ENCODE data around the gene SLC16A3. TPM values are rescaled to one million over a fixed set of nuclear protein-coding genes. Genes with fewer than 3 reads are reported as not detected.

The SLC16A3 gene
- total RNA-seq, 2 experiments from 2014 or later, result 93.4 to 99.0 TPM

DNA sequence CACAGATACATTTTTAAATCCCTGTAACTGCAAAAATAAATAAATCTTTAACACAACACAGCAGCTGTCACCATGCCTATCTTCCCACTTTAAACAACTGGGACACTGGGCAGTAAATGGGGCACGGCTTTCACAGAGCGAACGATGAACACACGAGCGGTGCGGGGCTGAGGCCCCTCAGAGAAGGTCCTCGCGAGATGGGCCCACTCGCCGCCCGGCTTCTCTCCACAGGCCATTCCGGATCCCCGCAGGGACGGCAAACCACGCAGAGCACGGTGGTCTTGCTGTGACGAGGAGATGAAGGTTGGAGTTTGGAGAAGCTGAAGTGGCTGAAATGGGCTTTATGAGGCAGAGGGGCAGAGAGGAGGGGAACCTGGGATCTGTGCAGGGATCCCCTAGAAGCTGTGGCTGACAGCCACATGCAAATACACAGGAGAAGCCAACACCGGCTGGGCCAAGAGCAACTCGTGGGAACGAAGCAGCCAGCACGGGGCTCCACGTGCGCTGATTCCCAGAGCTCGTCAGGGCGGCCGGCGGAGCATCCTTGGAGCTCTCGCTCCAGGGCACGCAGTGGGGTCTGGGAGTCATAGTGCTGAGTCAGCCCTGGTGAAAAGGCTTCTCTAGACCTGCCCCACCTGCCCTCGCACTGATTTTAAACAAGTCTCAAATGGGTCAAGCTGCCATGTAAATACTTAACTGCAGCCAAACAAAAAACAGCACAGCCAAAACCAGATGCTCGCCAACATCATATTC, 47.9 kb upstream of the SLC16A3 start:
- H3K27ac Mint-ChIP-seq, result no peak overlapping the region
- H3K4me1 Mint-ChIP-seq (ENCODE audit: low read depth), result no peaks in the 10 kb centered on the region
- Histone ChIP-seq H3K27ac (ENCODE audit: low read depth in 1 of 2, low read length in 2 of 2) (no peak overlapping the region), H3K9me3 (ENCODE audit: control insufficient read depth in 1 of 2, insufficient read depth in 1 of 2, low read length in 2 of 2) (no peaks in the 10 kb centered on the region), H3K4me1 (ENCODE audit: insufficient read depth, low read length) (no peaks in the 10 kb centered on the region), H3K4me3 (ENCODE audit: low read length) (no peak overlapping the region), H3K27me3 (ENCODE audit: control insufficient read depth in 1 of 2, insufficient read depth in 2 of 2, low read length in 2 of 2) (no peaks in the 10 kb centered on the region), H3K36me3 (ENCODE audit: insufficient read depth, low read length) (peaks cover 39% of the 10 kb centered on the region)
- no peak for DNase-seq
- TF ChIP-seq, protein P1, sequence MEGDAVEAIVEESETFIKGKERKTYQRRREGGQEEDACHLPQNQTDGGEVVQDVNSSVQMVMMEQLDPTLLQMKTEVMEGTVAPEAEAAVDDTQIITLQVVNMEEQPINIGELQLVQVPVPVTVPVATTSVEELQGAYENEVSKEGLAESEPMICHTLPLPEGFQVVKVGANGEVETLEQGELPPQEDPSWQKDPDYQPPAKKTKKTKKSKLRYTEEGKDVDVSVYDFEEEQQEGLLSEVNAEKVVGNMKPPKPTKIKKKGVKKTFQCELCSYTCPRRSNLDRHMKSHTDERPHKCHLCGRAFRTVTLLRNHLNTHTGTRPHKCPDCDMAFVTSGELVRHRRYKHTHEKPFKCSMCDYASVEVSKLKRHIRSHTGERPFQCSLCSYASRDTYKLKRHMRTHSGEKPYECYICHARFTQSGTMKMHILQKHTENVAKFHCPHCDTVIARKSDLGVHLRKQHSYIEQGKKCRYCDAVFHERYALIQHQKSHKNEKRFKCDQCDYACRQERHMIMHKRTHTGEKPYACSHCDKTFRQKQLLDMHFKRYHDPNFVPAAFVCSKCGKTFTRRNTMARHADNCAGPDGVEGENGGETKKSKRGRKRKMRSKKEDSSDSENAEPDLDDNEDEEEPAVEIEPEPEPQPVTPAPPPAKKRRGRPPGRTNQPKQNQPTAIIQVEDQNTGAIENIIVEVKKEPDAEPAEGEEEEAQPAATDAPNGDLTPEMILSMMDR (IDR thresholded peaks at IDR 0.05), result no peak
- no peak overlapping the region for H3K4me3 Mint-ChIP-seq
- H3K9me3 Mint-ChIP-seq, result no peaks in the 10 kb centered on the region
- ChIA-PET CTCF (interaction anchor here (0.5 to 1.1 kb wide), 2 partner anchors 55 to 216 kb away, joined by 3 to 4 read pairs; no protein-coding TSS in a partner anchor), POLR2A (no interaction called here)
- H3K36me3 Mint-ChIP-seq (ENCODE audit: low read depth), result peaks cover 40% of the 10 kb centered on the region
- intact Hi-C loops (cut with DNase I, micrococcal nuclease), result no loop called here
- H3K27me3 Mint-ChIP-seq, result no peaks in the 10 kb centered on the region
- ATAC-seq (ENCODE audit: poor library complexity), result no peak

- no peaks in the 10 kb centered on the region for H3K9me3 Mint-ChIP-seq
- H3K9me3 ChIP-seq (ENCODE audit: control insufficient read depth in 1 of 2, insufficient read depth in 1 of 2, low read length in 2 of 2), result no peaks in the 10 kb centered on the region
- DNase-seq (no peak), ATAC-seq (ENCODE audit: poor library complexity) (no peak)
- no peaks in the 10 kb centered on the region for H3K27me3 Mint-ChIP-seq
- H3K36me3 Mint-ChIP-seq (ENCODE audit: low read depth), result peaks cover 34% of the 10 kb centered on the region
- H3K4me1 ChIP-seq (ENCODE audit: insufficient read depth, low read length), result no peaks in the 10 kb centered on the region
- no peaks in the 10 kb centered on the region for H3K27me3 ChIP-seq (ENCODE audit: control insufficient read depth in 1 of 2, insufficient read depth in 2 of 2, low read length in 2 of 2)
- no peak overlapping the region for H3K4me3 Mint-ChIP-seq
- CTCF ChIA-PET, result interaction anchor here (1.4 kb wide), 1 partner anchor 21 kb away, joined by 4 read pairs; no protein-coding TSS in a partner anchor
- TF ChIP-seq, protein P1 (IDR thresholded peaks at IDR 0.05), result no peak
- no peak overlapping the region for H3K4me3 ChIP-seq (ENCODE audit: low read length)
- H3K27ac Mint-ChIP-seq, result no peak overlapping the region
- POLR2A ChIA-PET, result no interaction called here
- intact Hi-C loops (cut with DNase I, micrococcal nuclease), result no loop called here
- peaks cover 36% of the 10 kb centered on the region for H3K36me3 ChIP-seq (ENCODE audit: insufficient read depth, low read length)
- H3K4me1 Mint-ChIP-seq (ENCODE audit: low read depth), result no peaks in the 10 kb centered on the region
- no peak overlapping the region for H3K27ac ChIP-seq (ENCODE audit: low read depth in 1 of 2, low read length in 2 of 2)
Observed at GRCh38 chr17:82184761-82185160, 44.1 kb upstream of the SLC16A3 start.

- Mint-ChIP-seq H3K27me3 (no peaks in the 10 kb centered on the region), H3K4me1 (ENCODE audit: low read depth) (no peaks in the 10 kb centered on the region), H3K4me3 (no peak overlapping the region), H3K27ac (no peak overlapping the region), H3K36me3 (ENCODE audit: low read depth) (peaks cover 33% of the 10 kb centered on the region), H3K9me3 (no peaks in the 10 kb centered on the region)
- Histone ChIP-seq H3K4me3 (ENCODE audit: low read length) (no peak overlapping the region), H3K9me3 (ENCODE audit: control insufficient read depth in 1 of 2, insufficient read depth in 1 of 2, low read length in 2 of 2) (no peaks in the 10 kb centered on the region), H3K36me3 (ENCODE audit: insufficient read depth, low read length) (peaks cover 28% of the 10 kb centered on the region), H3K4me1 (ENCODE audit: insufficient read depth, low read length) (no peaks in the 10 kb centered on the region), H3K27ac (ENCODE audit: low read depth in 1 of 2, low read length in 2 of 2) (no peak overlapping the region), H3K27me3 (ENCODE audit: control insufficient read depth in 1 of 2, insufficient read depth in 2 of 2, low read length in 2 of 2) (no peaks in the 10 kb centered on the region)
- intact Hi-C loops (cut with DNase I, micrococcal nuclease), result no loop called here
- DNase-seq, result no peak
- TF ChIP-seq, protein P1 (IDR thresholded peaks at IDR 0.05), result no peak
- no peak for ATAC-seq (ENCODE audit: poor library complexity)
- POLR2A ChIA-PET, result interaction anchor here (0.7 to 1.4 kb wide), 2 partner anchors 20 to 120 kb away, joined by 3 to 4 read pairs; no protein-coding TSS in a partner anchor
- CTCF ChIA-PET, result no interaction called here
Observed at GRCh38 chr17:82186221-82186620, 42.6 kb upstream of the SLC16A3 start.
